NT2/D1 (cell line): ENCODE results near the gene NOL4L.
"Not testable (repeated sequence)": the region's sequence is repeated elsewhere in the genome, so short reads cannot be mapped to it uniquely, and the experiment has no call there.

Experiments used
- DNase-seq: peaks from one replicate; pipeline ENCODE4 v3.0.0-alpha.2; 2011; ENCODE audit warnings: low read depth, low spot score
- H3K27me3 ChIP-seq: 2 replicates; pipeline ENCODE4 v1.6.0; 2011; ENCODE audit warnings: mild to moderate bottlenecking; ENCODE audit not compliant: insufficient read length, insufficient read depth
- H3K36me3 ChIP-seq: 2 replicates; pipeline ENCODE4 v1.6.1; 2011; ENCODE audit warnings: mild to moderate bottlenecking, low read length, mixed read lengths; ENCODE audit not compliant: insufficient read depth, insufficient read length
- H3K4me1 ChIP-seq: 2 replicates; pipeline ENCODE4 v1.5.1; 2011; ENCODE audit not compliant: insufficient read depth, insufficient read length
- H3K4me3 ChIP-seq: 2 replicates; pipeline ENCODE4 v1.5.1; 2011; ENCODE audit warnings: low read depth; ENCODE audit not compliant: insufficient read length
- H3K9ac ChIP-seq: 2 replicates; pipeline ENCODE4 v1.6.0; 2011; ENCODE audit warnings: low read depth; ENCODE audit not compliant: insufficient read length
- H3K9me3 ChIP-seq: 2 replicates; pipeline ENCODE4 v1.5.1; 2011; ENCODE audit warnings: mild to moderate bottlenecking, low read length; ENCODE audit not compliant: insufficient read depth
- SUZ12 ChIP-seq: IDR thresholded peaks from 2 replicates; pipeline ENCODE4 v1.6.1; 2011; ENCODE audit not compliant: insufficient read length, insufficient read depth; ENCODE audit errors: extremely low read depth
- YY1 ChIP-seq: IDR thresholded peaks from 2 replicates; pipeline ENCODE4 v1.6.1; 2011; ENCODE audit not compliant: insufficient read length, insufficient read depth
- ZNF274 ChIP-seq: IDR thresholded peaks from 2 replicates; pipeline ENCODE4 v1.6.1; 2011; ENCODE audit warnings: mild to moderate bottlenecking, low read depth, low read length

NOL4L gene

DNA sequence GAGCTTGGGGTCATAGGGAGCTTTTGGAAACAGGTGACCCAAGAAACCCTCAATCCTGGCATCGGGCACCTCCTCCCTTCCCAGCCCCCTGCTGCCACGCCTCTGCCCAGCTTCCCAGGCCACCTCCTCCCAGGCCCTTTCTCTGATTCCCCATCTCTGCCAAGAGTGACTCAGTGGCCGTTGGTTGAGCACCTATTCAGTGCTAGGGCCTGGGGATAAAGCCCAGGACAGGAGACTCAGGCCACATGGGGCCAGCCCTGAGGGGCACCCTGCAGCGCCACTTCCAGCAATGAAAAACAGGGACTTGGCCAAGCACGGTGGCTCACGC, 116.9 kb downstream of the NOL4L start:
- TF ChIP-seq SUZ12 (no peak), YY1 (no peak), ZNF274 (no peak)
- Histone ChIP-seq H3K9ac (no peak overlapping the region), H3K36me3 (peaks cover 51% of the 10 kb centered on the region), H3K9me3 (no peaks in the 10 kb centered on the region), H3K27me3 (no peaks in the 10 kb centered on the region), H3K4me1 (peaks cover 42% of the 10 kb centered on the region), H3K4me3 (no peak overlapping the region)
- DNase-seq: no peak

DNA sequence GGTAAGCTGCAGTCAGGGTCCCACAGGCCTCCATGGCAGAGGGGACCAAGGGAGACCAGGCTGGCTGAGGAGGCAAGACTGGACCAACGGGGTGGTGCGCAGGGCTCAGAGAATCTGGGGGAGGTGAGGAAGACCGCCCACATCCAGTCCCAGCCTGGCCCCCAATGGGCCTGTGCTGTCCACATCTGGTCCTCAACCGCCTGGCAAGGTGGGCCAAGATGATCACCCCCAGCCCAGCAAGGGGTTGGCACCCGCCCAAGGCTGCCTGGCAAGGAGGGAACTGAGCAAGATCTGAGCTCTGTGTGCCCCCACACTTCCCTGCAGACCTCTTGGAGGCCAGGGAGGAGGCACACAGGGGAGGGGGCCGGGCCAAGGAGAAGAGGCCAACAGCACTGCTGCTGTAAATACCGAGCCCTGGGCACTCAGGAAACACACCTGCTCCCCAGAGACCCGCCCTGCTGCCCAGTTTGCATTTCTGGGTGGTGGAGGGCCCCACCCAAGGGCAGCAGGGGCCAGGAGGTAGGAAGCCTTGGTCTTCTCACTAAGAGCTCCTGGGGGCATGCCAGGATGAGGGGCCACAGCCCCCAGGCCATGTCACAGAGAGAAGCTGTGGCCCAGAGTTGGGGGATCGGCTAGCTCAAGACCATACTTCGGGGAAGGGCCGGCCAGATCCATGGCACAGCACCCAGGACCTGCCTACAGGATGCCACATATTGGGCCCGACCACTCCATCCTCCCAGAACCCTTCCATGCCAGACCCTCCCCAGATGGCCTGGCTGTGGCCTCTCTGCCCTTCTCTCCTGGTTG, 117.4 kb downstream of the NOL4L start:
- no peak for DNase-seq
- H3K36me3 ChIP-seq: peaks cover 46% of the 10 kb centered on the region
- peaks cover 41% of the 10 kb centered on the region for H3K4me1 ChIP-seq
- no peaks in the 10 kb centered on the region for H3K27me3 ChIP-seq
- no peak for TF ChIP-seq ZNF274
- TF ChIP-seq YY1: no peak
- TF ChIP-seq SUZ12: no peak
- H3K4me3 ChIP-seq: no peak overlapping the region
- no peaks in the 10 kb centered on the region for H3K9me3 ChIP-seq
- no peak overlapping the region for H3K9ac ChIP-seq

DNA sequence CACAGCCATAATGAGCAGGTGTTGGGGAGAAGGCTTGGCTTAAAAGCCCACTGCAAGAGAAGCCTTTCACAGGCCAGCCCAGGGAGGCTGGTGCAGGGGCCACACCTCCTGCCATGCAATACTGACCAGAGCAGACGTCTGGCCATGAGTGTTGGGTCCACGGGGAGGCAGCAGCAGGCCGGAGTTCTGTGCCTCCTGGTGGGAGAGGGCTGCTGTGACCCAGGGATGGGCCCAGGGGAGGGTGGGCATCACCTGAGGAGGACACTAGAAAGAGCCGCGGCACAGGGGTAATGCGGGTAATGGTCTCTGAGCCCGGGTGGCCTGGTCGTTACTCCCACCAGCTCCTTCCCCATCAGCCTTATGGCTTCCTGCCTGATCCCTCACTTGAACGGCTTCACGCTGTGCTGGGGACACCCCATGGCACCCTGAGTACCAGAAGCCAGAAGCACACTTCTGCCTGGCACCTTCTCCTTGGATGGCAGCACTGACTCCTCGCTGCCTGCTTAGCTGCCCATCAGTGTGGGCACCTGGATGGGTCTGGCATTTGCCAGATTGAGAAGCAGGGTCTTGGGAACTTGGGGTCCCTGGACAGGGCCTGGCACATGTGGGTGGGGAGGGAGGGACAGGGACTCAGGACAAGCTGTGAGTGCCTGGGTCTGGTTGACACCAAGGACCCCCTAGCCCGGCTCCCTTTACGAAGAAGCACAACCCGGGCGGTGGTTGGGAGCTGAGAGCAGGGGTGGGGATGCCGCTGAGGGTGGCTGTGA, 118.2 kb downstream of the NOL4L start:
- Histone ChIP-seq H3K4me3 (no peak overlapping the region), H3K27me3 (no peaks in the 10 kb centered on the region), H3K9ac (no peak overlapping the region), H3K9me3 (no peaks in the 10 kb centered on the region), H3K4me1 (peaks cover 41% of the 10 kb centered on the region), H3K36me3 (peaks cover 40% of the 10 kb centered on the region)
- no peak for DNase-seq
- TF ChIP-seq SUZ12 (no peak), ZNF274 (no peak), YY1 (no peak)

DNA sequence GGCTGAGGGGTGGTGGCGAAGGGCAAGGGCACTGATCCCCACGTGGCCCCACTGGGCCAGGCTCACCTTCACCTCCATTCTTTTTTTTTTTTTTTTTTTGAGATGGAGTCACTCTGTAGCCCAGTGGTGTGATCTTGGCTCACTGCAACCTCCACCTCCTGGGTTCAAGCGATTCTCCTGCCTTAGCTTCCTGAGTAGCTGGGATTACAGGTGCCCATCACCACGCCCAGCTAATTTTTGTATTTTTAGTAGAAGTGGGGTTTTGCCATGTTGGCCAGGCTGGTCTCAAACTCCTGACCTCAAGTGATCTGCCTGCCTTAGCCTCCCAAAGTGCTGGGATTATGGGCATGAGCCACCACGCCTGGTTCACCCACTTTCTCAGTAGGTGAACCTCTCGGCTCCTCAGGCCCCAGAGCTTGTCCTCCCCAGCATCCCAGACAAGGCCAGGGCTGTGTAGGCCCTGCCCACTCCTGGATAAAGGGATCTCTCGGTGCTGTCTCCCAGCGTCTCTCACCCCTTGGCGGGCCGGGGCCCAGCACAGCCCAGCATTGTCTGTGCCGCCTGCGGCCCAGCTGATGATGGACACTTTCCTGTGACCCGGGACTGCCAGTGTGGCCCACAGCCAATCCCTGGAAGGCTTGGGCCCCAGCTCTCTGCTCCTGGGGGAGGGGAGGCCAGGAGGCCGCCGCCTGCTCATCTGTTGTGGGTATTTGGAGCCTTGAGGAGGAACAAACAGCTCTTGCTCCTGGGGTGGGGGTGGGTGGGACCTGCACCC, 119.0 kb downstream of the NOL4L start:
- not testable (repeated sequence) for DNase-seq, H3K9me3 ChIP-seq, H3K4me3 ChIP-seq, H3K27me3 ChIP-seq, H3K9ac ChIP-seq
- Histone ChIP-seq H3K4me1 (peaks cover 41% of the 10 kb centered on the region), H3K36me3 (peaks cover 34% of the 10 kb centered on the region)

DNA sequence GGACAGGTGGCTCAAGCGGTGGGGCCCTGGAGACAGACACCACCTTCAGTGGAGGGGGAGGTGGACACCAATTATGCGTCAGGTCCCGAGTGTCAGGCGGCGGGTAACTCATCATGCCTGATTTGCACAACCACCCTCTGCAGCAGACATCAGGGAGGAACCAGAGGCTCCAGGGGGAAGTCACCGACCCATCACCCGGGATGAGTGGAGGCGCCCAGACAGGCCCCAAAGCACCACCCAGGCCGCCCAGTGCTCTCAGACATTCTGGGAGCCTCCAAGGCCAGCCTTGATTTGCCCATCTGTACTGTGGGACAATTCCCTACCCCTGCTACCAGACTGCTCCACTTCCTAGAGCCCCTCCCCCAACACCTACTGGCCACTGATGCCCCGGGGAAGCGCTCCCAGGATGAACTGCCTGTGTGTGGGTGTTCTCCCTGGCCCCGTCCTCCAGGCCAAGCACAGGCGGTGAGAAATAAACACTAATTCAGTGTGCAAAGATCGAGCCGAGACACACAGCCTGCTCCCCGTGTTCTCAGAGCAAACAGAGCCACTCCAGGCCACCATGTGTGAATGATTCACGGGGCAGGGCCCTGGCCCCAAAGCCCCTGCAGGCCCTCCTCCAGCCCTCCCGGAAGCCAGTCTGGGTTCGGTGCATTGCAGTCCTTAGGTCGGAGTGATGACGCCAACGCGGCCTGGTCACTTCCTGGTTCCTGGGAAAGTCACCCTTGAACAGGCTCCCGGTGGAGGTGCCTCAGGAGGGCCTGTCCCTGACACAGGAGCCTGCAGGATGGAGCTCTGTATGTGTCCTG, 119.8 kb downstream of the NOL4L start:
- TF ChIP-seq ZNF274 (no peak), SUZ12 (no peak), YY1 (no peak)
- Histone ChIP-seq H3K36me3 (peaks cover 26% of the 10 kb centered on the region), H3K4me1 (peaks cover 36% of the 10 kb centered on the region), H3K9me3 (no peaks in the 10 kb centered on the region), H3K9ac (no peak overlapping the region), H3K4me3 (no peak overlapping the region), H3K27me3 (no peaks in the 10 kb centered on the region)
- DNase-seq: no peak

DNA sequence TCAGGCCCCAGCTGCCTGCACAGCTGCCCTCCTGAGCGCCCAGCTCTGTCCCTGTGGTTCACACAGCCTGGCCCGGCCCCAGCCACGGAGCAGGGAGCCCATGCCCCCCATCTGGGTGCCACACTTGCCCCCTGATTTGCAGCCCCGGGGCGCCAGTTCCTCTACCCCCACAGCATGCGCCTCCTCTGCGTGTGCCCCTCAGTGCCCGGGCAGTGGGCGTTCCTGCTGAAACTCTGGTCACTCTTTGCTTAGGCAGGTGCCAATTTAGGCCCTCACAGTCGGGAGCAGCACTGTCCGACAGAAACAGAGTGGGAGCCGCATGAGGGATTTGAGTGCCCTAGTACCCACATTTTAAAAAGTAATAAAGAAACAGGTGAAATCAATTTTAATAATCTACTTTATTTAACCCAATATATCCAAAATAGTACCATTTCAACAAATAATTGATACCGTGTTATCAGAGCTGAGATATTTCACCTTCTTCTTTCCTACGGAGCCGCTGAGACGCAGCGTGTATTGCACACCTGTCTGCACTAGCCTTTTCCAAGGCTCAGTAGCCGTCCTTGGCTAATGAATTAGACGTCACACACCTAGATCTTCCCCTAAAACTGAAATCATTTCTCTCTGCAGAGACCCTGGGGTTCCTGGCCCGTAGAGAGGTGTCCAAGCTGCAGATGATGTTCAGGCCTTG, 120.6 kb downstream of the NOL4L start:
- TF ChIP-seq ZNF274 (no peak), YY1 (no peak), SUZ12 (no peak)
- Histone ChIP-seq H3K36me3 (peaks cover 19% of the 10 kb centered on the region), H3K4me1 (peaks cover 30% of the 10 kb centered on the region), H3K27me3 (no peaks in the 10 kb centered on the region), H3K4me3 (no peak overlapping the region), H3K9ac (peak overlapping the region; percentile 32), H3K9me3 (no peaks in the 10 kb centered on the region)
- DNase-seq: no peak
